GM21528 (cell line): ENCODE data around the gene ARHGEF16.

Source experiments
- ATAC-seq: cut with Tn5 transposase; IDR thresholded peaks from one replicate; pipeline ENCODE4 v1.9.1; 2021; ENCODE audit warnings: mild to moderate bottlenecking, moderate library complexity; ENCODE audit not compliant: unreplicated experiment, low FRiP score

The ARHGEF16 gene

DNA sequence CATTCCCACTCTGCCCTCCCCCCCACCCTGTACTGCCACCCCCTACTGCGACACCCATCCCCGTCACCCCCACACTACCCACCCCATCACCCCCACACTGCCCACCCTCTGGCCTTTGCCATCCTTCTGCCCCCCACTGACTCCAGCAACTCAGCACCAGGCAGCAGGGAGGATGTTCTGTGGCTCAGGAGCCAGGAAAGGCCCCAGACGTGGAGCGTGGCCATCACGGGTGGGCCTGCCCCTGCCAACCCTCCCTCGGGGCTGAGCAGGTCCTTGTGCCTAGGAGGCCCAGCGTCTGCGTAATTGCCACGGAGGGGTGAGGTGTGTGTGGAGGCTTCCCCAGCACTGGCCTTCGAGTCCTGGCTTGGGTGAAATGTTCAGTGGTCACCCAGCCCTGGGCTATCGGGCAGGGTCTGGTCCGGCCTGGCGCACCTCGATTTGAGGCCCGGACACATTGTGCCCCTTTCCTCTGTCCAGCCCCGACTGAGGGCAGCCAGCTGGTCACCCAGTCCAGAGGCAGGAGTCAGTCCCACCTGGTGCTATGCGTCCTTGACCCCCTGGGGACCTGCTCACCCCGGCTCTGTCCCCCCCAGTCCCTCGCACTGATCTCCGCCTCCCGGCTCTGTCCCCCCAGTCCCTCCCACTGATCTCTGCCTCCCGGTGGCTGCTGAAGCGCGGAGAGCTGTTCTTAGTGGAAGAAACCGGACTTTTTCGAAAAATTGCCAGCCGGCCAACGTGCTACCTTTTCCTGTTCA lies 23.0 kb downstream of the ARHGEF16 start:
- ATAC-seq, result no peak

DNA sequence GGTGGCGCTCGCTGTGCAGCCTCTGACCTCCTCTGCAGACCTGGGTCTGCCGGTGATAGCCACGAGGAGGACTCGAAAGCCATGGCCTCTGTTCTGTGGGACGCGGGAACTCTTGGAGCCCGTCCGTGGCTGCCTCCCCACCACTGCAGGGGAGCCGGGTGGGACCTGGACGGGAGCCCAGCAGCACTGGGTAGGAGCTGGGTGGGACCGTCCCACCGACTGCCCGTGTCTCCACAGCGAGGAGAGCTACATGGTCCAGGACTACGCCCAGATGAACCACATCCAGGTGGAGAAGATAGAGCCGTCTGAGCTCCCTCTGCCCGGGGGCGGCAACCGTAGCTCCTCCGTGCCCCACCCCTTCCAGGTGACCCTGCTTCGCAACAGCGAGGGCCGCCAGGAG lies 23.7 kb downstream of the ARHGEF16 start:
- ATAC-seq, result no peak

DNA sequence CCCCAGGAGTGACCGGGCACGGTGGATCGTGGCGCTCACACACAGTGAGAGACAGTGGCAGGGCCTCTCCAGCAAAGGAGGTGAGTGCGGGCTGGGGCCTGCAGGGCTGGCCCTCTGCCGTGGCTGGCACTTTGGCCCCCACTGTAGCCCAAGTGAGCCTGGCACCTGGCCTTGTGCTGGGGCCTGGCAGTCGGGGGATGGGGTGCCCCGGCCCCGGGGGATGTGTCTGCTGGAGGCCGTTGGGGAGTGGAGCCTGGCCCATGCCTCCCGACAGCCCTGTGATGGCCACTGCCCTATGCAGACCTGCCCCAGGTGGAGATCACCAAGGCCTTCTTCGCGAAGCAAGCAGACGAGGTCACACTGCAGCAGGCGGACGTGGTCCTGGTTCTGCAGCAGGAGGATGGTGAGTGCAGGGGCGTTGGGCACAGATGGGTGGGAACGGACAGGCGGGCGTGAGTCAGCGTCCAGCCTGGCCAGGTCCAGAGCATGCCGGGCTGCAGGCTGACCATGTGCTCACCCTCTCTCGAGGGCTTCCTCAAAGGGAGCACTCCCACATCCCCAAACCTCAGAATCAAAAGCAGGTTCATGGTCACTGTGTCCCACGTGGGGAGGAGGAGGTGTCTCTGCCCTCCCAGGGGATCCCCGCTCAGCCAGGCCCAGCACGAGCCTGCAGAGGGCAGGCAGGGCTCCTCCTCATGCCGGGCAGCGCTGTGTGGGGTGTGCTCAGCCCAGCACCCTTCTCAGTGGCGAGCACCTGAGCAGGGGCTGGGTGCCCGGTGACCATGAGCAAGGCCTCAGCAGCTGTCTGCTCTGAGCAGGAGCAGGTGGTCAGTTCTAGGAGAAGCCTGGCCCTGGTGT lies 25.3 kb downstream of the ARHGEF16 start:
- ATAC-seq, result no peak

DNA sequence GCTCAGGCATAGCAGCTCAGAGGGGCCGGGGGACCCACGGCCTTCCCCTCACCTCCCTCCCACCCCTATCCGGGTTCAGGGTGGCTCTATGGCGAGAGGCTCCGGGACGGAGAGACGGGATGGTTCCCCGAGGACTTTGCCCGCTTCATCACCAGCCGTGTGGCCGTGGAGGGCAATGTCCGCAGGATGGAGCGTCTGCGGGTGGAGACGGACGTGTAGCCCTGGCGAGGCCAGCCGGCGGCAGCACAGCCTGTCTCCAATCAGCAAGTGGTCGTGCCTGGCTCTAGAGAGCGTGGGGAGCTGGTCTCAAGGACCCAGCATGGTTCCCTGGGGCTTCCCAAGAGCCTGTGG lies 25.9 kb downstream of the ARHGEF16 start:
- no peak for ATAC-seq

DNA sequence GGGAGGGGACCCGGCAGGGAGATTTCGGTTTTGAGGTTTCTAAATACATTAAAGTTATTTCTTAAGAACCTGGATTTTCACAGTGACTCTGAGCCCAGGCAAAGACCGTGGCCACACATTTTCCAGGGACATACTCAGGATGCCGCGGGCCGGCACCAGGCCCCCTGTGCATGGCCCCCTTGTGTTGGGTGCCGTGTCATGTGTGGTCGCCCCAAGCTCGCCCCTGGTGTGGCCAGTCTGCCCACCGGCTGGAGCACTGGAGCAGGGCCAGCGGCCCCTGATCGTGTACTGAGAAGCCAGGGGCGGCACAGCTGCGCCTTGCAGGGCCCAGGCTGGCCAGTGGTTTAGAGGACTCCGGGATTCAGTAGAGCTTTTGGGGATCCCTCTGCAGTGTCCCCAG lies 26.6 kb downstream of the ARHGEF16 start:
- ATAC-seq, result no peak

DNA sequence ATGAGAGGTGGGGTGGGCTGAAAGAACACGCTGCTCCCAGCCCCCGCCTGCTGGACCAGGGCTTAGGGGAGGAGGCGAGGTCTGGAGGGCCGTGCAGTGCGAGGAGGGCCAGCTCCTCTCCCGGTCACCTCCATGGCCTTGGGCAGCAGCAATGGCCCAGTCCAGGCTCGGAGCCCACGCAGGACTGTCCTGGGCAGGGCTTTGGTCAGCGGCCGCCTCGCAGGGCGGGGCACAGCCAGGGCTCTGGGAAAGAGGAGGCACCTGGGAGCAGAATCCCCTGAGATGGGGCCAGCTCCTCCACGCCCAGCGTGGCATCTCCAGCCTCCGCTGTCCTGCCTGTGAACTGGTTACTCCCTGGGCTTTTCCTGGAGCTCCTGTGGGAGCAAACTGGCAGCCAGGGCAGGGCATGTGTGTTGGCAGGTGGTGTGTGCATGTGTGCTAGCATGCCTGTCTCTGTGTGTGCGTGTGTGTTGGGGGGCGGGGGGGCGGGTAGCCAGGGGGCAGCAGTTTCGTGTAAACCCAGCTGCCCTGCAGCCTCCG lies 27.4 kb downstream of the ARHGEF16 start:
- no peak for ATAC-seq

DNA sequence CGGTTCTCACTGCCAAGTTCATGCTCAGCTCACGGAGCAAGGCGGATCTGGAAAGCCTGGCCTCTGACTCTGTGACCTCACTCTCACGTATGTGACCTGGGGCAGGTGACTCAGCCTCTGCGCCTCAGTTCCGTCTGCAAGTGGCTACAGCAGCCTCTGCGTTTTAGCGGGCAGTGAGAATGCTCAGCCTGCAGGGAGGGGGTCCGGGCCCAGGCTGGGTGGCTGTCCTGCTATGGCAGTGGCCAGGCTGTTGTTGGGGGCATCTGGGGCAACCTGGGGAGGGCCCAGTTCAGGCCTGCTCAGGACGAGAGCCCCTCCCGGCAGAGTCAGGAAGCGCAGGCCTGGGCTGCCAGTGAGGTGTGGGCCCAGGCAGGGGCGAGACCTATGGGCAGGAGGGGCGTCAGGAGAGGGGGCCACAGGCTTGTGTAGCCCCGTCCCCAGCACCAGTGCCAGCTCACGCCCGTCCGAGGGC lies 27.9 kb downstream of the ARHGEF16 start:
- no peak for ATAC-seq

DNA sequence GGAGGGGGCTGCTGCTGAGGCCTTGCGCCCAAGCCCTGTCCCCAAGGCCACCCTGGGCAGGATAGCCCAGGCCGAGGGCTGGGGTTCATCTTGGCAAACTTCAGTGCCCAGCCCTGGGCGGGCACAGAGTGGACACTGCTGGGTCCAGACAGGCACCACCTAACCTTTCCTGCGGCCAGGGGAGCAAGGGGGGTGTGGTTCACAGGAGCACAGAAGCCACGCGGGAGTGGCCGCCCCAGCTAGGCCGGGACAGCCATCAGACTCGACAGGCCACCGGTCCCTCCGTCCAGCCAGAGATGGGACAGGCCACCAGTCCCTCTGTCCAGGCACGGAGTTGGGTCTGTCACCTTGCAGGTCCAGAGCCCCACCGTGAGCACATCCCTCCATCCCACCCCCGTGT lies 28.9 kb downstream of the ARHGEF16 start:
- no peak for ATAC-seq

DNA sequence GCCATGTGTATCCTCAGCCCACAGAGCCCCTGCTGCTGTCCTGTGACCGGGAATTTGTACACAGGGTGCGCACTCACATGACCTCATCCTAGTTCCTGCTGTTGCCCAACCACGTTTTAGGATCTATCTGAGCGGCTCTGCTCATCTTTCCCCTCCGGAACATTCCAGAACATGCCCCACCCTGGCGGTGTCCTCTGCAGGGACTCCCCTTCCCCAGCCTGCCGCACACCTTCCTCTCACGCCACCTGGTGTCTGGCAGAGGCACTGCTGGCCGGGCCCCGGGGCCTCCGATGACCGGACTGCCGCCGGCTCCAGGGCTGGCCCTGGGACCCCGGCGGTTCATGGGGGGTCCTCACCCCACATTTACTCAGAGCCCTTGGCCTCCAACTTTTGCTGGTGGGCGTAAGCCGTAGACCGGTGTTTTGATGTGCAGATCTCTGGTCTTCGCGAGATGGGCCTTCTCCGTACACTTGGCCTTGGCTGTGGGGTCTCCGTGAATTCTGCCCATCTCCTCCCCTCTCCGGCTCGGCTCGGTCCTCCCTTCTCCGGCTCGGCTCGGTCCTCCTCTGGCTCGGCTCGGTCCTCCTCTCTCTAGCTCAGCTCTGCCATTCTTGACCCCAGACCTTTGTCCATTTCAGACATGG lies 29.5 kb downstream of the ARHGEF16 start:
- ATAC-seq, result no peak

DNA sequence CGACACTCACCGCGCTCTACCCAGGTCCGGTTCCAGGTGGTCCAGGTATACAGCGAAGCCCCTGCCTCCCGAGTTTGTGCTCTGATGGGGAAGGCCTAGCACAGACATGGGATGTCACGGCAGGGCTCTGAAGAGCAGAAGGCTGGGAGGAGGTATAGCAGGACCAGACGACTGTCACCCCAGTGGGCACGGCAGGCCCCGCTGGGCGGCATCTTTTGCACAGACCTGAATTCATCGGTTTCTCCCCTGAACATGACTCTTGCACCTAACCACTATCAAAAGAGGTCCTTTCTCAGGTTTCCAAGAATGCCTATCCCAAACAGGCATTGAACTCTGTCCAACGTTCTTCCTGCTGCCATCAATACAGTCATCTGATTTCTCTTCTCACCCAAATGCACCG lies 30.6 kb downstream of the ARHGEF16 start:
- ATAC-seq, result no peak

DNA sequence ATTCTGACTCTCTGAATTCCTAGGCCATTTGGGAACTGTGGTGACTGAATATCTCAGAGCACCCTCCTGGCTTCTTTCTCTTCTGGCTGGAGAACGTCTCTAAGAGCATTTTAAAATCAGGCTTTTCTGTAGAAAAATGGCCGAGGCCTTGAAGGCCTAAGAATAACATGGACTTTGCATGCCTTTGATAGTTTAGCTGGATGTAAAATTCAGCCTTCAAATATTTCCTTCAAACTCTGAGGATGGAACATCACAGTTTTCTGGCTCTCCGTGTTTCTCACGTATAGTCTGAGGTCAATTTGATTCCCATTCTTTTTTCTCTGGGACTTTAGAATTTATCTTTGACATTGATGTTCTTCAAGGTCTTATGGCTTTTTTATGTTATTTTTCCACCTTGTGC lies 34.0 kb downstream of the ARHGEF16 start:
- ATAC-seq, result no peak

DNA sequence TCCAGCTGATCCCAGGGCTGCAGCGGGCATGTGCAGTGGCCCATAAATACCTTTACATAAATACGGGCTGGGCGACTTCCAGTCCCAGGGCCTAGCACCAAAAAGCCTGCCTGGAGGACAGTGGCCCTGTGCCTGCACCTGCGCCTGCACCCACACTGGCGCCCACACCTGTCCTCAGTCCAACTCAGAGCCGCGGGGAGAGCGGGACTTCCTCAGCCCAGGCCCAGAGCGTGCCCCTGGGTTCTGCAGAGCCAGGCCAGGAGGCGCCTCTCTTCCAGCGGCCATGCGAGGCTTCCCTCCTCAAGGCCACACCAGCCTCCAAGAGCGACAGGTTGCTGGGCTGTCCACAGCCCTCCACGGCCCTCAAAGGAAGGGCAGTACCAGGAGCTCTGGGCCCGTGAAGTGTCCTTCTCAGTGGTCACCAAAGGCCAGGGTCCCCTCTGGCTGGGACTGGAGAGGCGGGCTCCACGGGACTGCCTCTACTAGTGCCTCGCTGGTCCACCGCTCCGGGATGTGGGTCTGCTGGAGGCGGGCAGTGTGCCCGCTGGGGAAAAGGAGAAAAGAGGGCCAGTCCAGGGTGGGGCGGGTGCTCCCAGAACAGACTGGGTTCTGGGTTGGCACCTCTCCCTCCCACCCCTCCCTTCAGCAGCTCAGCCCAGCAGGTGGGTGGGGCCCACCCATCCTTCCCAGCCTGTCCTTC lies 35.7 kb downstream of the ARHGEF16 start:
- ATAC-seq, result no peak

DNA sequence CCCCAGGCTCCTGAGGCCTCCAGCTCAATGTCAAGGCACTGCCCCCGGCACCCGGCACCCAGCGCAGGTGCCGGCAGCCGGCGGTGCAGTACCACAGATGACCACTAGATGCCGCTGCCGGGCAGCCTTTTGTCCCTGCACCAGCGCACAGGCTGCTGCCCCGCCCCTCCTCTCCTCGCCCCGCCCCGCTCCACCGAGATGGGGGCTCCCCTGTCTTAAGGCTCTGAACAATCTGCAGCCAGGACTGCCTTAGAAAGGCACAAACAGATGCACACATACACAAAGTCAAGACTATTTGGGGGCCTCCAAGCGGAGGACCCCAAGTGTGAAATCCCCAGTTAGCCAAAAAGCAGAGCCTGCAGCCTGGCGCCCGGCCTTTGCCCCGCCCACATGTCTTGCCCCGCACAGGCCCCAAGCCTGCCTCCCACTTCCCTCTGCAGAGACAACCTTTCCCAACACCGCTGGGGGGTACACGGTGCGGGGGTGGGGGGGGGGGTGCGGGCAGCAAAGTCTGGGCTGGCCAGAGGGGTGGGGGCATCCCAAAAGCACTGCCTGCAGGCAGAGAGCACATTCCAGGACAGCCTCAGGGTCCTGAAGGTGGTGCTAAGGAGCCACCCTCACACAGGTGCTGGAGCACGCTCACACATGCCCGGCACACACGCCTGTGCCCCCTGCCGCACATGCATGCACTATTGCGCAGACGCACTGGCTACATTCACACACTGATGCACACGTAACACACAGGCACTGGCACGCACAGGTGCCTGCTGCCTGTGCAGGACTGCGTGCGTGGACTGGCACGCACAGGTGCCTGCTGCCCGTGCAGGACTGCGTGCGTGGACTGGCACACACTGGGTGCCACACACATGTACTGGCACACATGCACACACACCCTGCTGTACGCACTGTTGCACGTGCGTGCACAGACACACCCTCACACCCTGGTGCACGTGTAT lies 37.1 kb downstream of the ARHGEF16 start:
- no peak for ATAC-seq

DNA sequence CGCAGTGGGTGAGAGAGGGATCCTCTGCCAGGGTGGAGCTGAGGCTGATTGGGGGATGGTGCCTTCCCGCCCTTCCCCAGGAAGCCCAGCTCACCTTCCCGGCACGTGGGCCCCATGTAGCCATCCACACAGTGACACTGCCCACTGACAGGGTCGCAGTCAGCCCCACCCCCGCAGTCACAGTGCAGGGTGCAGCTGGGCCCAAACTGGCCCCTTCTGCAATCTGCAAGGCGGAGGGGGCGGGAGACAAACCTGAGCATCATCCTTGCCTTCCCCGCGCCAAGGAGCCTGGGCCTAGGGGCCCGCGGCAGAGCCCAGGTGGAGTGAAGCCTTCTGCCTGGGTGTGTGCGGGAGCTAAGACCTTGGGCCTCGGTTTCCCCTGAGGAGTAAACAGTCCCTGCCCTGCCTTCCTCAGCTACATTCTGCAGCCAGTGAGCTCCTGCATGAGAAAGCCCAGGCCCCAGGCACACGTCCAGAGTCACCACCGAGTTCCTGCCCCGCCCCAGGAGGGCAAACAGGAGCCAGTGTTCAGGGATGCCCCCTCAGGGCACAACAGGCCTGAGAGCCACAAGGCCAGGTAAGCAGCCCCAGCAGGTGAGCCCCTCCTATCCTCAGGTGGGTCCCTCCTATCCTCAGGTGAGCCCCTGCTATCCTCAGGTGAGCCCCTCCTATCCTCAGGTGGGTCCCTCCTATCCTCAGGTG lies 38.2 kb downstream of the ARHGEF16 start:
- no peak for ATAC-seq

DNA sequence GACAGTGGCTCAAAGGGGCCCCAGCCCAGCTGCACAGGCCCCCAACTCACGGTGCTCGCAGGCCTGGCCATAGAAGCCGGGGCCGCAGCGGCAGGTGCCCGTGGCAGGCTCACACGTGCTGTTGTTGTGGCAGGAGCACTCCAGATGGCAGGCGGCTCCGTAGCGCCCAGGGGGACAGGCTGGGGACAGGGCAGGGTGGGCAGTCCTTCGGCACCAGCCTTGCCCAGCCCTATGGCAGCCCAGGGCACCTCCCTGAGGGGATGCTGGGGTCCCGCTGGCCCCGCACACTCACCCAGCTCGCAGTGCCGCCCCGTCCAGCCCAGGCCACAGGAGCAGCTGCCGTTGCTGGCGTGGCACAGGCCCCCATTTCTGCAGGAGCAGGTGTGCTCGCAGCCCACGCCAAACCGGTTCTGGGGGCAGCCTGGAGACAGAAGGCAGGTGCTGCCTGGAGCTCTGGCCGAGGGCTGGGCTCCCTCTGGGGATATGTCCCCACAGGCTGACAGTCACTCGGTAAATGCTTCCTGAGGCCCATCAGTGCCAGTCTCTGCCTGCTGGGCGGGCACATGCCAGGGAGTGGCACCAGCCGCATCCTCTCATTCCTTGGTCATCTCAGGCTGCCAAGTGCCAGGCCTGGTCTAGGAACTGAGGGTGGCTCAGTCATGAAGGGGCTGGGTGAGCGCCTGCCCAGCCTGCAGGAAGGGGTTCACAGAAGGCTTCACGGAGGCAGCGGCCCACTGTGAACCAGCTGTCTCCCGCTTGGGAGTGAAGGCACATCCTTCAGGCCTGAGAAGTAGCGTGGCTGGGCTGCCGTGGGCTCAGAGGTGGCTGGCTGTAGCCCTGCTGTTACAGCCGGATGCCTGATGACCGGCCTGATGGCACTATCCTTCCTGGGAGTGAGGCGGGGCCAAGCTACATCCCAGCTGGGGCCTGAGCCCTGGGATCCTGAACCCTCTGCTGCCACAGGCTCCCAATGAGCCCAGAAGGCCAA lies 40.1 kb downstream of the ARHGEF16 start:
- ATAC-seq, result no peak

DNA sequence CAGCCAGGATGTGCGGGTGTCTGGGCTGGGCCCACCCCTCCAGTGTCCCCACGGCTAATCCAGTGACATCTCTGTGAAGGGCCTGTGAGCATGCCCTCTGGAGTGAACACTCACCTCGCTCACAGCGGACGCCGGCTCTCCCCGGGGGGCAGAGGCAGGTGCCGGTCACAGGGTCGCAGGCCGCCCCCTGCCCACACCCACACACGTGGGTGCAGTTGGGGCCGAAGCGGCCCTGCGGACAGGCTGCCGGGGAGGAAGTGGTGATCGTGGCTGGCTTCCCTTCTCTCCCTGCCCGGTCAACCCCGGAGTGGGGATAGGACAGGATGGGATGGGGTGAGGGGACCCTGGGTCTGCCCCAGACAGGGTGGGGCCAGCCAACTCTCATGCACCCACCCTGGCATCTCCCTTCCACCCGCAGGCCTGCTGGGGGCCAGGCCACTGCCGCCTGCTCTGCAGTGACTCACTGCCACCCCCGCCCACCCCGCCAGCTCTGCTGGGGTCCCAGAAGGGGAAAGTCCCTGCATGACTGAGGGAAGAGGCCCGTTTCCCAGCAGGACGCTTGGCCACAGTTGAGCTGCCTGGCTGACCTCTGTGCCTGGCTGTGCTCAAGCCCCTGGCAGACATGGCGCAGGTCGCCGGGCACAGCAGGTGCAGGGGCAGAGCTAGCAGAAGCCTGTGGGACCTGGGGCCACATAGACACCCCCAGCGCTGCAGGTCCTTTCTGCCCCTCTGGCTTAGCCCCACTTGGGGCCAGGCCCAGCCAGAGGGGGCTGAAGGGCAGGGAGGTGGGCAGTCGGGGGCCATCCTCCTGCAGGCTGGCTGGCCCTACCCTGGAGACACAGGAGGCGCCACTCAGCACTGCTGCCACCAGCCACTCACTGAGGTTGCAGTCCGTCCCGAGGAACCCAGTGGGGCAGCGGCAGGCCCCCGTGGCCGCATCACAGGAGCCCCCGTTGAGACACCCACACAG lies 41.6 kb downstream of the ARHGEF16 start:
- ATAC-seq, result no peak
